Activated effector memory CD4-positive, alpha-beta T cell treated with Interleukin-2 at 50 U/mL for 16 hours (primary cell): ENCODE results near the gene PER2.

ENCODE experiments used
- DNase-seq: peaks from one replicate; pipeline ENCODE4 v3.0.0-alpha.2; 2020

PER2 gene

GRCh38 chr2:238242731-238243495 is 45.5 kb downstream of the PER2 start:
- DNase-seq = no peak

DNA sequence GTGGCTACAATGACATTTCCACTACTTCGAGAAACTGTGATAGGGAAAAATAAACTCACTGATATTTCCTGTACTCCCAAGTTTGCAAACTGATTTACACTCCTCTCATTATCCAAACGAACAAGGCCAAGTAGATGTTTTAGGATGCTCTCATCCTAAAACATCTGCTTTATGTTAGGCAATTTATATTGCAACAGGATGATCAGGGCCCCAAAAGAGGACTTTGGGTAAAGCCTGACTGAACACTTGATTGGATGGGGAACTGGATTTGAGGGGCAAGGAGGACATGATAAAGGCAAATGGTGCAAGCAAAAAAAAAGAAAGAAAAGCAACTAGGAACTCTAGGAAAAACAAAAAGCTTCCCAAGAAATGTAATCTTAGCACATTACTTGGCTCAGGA is 46.4 kb downstream of the PER2 start:
- DNase-seq = no peak

GRCh38 chr2:238240757-238241711 is 47.4 kb downstream of the PER2 start:
- DNase-seq = no peak

GRCh38 chr2:238239863-238240756 is 48.3 kb downstream of the PER2 start, which contains the start of gene HES6:
HES6 (minus strand) TSS chr2:238240038; CDS start chr2:238239905, 133 bp downstream.
- DNase-seq = peak; percentile 59

GRCh38 chr2:238239543-238239862 is 48.9 kb downstream of the PER2 start:
- no peak for DNase-seq

DNA sequence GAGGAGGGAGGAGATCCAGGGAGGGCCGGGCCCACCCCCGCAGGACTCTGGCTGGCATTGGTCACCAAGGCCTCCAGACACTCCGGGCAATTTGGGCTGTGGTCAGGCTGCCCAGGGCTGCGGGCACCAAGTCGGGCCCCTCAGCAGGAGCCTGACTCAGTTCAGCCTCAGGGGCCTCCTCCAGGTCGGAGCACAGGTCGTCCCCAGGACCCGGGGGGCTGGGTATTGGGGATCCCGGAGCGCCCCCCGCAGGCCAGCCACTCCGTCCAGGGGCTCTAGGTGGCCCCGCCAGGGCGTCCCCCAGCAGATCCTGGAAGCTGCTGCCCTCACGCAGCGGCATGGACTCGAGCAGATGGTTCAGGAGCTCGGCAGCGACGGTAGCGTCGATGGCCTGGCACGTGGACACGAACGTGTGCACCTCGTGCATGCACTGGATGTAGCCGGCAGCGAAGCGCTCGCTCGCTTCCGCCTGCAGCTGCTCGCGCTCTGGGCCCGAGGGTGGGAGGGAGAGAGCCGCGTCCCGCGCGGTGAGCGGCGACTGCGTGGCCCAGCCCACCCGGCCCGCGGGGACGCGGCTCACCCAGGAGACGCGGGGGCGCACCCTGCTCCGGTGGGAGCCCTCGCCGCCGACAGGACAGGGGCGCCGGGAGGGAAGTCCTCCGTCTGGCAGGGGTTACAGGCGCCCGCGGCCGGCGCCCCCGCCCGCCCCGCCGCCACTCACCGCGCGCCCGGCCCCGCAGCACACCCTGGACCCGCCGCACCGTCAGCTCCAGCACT is 49.5 kb downstream of the PER2 start:
- DNase-seq = peak; percentile 22

DNA sequence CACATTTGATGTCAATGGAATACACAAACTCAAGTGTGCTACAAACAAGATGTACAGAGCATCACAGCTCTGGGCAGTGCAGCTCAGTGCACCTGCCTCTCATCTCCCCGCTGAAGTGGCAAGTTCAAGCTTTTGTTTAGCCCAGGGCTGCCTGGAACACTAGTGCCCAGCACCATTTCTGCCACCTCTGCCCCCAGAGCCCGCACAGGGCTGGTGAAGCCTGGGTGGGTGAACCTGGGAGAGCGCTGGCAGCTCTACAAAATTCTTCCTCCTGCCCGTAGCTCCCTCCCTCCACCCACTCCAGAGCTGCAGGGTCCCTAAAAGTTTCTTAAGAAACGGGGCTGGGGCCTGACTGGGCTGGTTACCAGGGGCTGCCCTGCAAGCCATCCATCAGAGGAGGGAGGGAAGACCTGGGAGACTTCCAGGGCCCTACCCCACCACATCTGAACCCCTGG is 50.1 kb downstream of the PER2 start:
- DNase-seq = no peak

- no peak for DNase-seq
Measured at GRCh38 chr2:238237431-238238135, 50.8 kb downstream of the PER2 start.

DNA sequence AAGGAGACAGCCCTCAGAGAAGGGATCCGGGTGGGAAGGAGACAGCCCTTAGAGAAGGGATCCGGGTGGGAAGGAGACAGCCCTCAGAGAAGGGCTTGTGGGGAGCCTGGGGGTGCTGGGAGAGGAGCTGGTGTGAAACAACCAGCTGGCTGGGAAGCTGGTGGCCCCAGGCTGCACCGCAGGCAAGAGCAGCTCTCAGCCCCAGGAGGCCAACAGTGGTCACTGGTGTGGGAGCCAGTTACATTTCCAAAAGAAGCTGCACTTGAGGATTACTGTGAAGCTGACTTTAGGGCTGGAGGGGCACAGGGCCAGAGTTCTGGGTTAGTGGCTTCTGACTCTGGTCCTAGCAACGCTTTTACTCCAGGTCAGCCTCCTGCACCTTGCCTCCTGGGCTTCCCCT is 51.8 kb downstream of the PER2 start:
- no peak for DNase-seq

DNA sequence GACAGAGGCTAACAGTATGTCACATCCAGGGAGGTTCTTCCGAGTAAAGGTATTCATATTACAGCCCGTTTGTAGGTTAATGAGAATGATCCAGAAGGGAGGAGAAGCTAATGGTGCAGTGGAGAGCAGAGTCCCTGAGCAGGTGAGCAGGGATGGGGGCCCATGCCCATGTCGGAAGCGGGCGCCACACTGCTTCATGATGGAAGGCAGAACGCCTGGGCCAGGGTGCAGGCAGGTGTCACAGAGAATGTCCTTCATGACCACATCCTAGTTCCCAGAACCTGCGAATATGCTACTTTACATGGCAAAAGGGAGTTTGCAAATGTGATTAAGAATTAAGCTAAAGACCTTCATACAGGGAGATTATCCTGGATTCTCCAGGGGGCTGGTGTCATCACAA is 52.6 kb downstream of the PER2 start:
- no peak for DNase-seq

GRCh38 chr2:238235331-238235732 is 53.1 kb downstream of the PER2 start:
- no peak for DNase-seq

- DNase-seq = no peak
Measured at GRCh38 chr2:238233625-238234024, 54.8 kb downstream of the PER2 start.

GRCh38 chr2:238231809-238232208 is 56.6 kb downstream of the PER2 start:
- no peak for DNase-seq

GRCh38 chr2:238231251-238231793 is 57.1 kb downstream of the PER2 start:
- peak; percentile 73 for DNase-seq

GRCh38 chr2:238230699-238231098 is 57.7 kb downstream of the PER2 start:
- DNase-seq = no peak

DNA sequence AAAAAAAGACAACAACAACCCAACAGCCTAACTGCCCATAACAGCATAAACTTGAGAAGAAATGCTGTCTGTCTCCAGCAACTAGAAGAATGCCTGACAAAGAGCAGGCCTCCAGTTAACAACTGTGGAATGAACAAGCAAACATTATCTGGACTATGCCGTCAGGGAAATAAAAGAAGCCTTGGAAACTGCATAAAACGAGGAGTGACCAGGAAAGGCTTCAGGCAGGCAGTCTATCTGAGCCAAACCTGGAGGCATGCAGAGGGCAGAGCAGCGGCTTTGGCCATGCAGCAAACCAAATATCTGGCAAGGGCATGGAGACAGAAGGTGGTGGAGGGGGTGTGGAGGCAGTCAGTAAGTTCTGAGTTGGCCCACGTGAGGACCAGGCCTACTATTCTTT is 59.7 kb downstream of the PER2 start:
- no peak for DNase-seq

- DNase-seq = no peak
Measured at GRCh38 chr2:238227587-238228032, 60.8 kb downstream of the PER2 start.

- no peak for DNase-seq
Measured at GRCh38 chr2:238226698-238227586, 61.5 kb downstream of the PER2 start.

GRCh38 chr2:238225911-238226697 is 62.3 kb downstream of the PER2 start:
- no peak for DNase-seq
